Endothelial cell of hepatic sinusoid (primary cell): ENCODE data around the gene PI4KA.
"Not testable (repeated sequence)": the region's sequence is repeated elsewhere in the genome, so short reads cannot be mapped to it uniquely, and the experiment has no call there.

Source experiments
- in situ Hi-C: cut with HindIII; loops from 2 replicates; pipeline ENCODE4 v1.10.0; 2017; ENCODE audit warnings: low sequenced_read_pairs

Gene PI4KA

DNA sequence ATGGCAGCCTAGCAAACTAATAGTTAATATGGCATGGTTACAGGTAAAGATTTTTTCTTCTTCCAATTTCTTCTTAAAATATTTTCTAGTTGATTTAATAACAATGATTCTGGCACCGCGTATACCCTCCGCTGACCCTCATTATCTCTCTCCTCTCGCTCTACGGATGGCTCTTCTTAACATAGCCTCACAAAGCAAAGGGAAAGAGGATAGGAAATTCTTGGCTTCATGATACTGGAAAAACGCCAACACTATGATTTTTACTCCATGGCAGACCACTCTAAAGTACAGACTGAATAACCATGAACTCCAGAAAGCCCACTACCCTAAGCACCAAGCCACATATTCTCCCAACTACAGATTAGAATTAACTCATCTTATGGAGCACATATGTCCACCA lies 6.1 kb downstream of the PI4KA start:
- in situ Hi-C loops, result no loop called here

DNA sequence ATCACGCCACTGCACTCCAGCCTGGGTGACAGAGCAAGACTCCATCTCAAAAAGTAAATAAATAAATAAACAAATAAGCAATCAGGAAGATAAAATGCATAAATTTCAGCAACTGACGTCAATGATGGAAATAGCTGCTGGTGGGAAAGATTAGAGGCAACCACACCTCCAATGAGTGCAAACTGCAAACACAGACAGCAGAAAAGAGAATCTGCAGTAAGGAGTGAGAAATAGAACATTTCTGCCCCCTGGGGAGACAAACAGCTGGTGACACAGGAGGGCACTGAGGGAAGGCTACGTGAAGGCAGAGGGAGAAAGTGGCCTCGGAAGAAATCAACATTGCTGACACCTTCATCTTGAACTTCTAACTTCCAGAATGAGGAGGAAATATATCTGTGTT lies 6.5 kb downstream of the PI4KA start:
- in situ Hi-C loops, result no loop called here

DNA sequence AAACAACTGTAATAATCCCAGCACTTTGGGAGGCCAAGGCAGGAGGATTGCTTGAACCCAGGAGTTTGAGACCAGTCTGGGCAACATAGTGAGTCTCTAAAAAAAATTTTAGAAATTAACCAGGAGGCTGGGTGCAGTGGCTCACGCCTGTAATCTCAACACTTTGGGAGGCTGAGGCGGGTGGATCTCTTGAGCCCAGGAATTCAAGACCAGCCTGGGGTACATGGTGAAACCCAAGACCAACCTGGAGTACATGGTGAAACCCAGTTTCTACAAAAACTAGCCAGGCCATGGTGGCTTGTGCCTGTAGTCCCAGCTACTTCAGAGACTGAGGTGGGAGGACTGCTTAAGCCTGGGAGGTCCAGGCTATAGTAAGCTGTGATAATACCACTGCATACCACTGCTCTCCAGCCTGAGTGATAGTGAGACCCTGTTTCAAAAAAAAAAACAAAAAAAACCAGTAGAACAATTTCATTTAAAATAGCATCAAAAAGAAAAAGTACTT lies 11.2 kb downstream of the PI4KA start:
- in situ Hi-C loops, result no loop called here

DNA sequence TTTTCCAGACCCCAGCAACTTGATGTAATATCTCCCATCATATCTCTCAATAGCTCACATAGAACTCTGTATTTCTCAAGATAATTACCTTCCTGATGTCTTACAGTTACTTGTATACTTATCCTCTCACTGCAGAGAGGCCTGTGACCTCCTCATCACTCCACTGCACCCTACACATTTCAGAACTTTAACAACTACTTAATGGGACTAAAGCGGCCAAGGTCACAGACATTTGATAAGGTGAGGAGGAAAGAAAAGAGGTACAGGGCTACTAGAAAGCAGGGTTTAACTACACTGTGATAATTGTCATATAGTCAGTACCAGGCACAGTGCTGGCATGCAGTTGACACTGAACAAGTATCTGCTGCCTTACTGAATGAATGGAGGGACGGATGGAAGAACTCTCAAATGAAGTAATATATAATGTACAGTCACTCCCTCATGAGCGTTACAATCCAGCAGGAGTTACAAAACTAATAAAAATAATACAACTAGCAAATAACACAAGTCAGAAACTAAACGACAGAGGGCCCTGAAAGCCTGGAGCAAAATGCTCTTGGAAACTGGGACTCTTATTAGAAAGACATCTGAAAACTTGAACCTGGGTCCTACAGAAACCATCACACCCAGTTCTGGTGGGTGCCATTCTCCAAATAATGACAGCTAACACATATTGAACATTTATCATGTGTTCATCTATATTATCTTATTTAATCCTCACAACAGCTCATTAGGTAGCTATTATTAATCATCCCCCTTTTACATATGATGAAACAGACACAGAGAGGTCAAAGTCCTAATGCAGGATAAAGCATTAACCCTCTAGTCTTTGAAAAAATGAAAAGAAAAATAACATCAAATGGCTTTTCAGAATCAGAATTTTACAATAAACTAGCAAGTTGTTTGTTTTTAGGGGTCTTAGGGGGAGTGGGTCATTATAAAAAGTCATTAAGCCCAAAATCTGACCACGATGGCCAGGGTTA lies 14.3 kb downstream of the PI4KA start:
- in situ Hi-C loops, result no loop called here

- in situ Hi-C loops, result no loop called here
Measured at GRCh38 chr22:20843501-20843900, 15.1 kb downstream of the PI4KA start.

DNA sequence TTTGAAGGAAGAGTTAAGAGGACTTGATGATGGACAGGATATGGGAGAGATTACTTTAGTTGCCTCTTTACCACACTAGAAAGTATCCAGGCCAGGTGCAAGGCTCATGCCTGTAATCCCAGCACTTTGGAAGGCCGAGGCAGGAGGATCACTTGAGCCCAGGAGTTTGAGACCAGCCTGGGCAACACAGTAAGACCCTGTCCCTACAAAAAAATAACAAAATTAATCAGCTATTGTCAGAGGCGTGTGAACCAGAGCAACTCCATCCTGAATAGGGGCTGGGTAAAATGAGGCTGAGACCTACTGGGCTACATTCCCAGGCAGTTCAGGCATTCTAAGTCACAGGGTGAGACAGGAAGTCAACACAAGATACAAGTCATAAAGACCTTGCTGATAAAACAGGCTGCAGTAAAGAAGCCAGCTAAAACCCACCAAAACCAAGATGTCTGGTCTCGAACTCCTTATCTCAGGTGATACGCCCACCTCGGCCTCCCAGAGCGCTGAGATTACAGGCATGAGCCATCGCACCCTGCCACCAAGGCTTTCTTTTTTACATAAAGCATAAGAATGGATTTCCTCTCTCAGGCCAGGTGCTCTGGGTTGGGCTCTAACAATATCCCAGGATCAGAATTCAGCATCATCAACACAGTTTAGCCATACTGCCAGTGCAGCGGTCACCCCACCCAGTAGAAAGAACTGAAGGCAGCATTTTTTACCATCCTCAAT lies 17.8 kb downstream of the PI4KA start:
- in situ Hi-C loops, result no loop called here

- in situ Hi-C loops, result no loop called here
Measured at GRCh38 chr22:20839837-20840645, 18.6 kb downstream of the PI4KA start.

DNA sequence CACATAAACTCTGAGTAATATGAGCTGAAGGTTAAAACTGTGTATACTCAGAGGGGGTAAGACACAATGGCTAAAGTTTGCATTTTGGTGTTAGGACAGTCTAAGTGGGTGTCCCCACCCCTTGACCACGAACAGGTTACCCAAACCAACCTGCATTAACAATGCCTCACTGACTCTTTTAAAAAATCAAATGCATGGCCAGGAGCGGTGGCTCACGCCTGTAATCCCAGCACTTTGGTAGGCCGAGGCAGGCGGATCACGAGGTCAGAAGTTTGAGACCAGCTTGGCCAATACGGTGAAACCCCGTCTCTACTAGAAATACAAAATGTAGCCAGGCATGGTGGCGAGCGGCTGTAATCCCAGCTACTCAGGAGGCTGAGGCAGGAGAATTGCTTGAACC lies 19.3 kb downstream of the PI4KA start:
- in situ Hi-C loops, result not testable (repeated sequence)

- in situ Hi-C loops, result no loop called here
Measured at GRCh38 chr22:20836987-20837823, 21.4 kb downstream of the PI4KA start.

GRCh38 chr22:20834725-20835124 lies 23.9 kb downstream of the PI4KA start:
- in situ Hi-C loops, result no loop called here

DNA sequence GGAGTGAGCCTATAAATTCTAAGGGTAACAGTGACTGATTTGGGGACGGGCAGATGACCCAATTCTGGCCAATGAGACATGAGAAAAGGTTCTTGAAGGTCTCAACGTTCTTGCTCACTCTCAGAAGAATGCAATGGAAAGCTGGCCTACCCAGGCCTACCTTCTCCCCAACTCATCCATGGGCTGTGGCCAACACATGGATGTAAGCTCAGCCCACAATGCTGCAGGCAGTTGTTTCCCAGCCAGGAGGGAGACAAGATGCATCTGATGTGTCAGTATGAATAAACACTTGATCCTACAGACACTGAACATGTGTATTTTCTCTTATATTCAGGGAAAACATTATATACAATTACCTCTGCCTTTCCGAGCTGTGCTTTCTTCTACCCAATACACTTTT lies 24.4 kb downstream of the PI4KA start:
- in situ Hi-C loops, result no loop called here

DNA sequence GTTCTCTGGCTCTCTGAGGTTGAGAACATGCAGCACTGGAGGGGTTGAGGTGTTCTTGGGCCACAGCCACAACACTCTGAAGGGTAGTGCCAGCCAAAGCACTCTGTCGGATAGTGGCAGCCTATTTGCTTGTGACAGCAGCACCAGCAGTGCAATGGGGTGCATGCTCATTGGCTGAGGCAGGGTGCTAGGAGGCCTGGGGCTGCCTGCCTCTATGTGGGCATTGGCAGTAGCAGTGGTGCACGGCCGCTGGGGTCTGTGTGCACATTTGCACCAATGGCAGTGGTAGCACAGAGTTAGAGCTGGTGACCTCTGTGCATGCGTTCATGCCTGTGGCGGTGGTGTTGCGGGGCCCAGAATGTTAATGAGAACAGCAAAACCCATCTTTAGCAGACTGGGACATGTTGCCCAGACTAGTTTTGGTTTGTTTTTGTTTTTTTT lies 25.4 kb downstream of the PI4KA start:
- in situ Hi-C loops, result no loop called here

GRCh38 chr22:20829491-20830134 lies 29.0 kb downstream of the PI4KA start:
- in situ Hi-C loops, result no loop called here

- in situ Hi-C loops, result not testable (repeated sequence)
Measured at GRCh38 chr22:20826373-20827152, 32.0 kb downstream of the PI4KA start.

DNA sequence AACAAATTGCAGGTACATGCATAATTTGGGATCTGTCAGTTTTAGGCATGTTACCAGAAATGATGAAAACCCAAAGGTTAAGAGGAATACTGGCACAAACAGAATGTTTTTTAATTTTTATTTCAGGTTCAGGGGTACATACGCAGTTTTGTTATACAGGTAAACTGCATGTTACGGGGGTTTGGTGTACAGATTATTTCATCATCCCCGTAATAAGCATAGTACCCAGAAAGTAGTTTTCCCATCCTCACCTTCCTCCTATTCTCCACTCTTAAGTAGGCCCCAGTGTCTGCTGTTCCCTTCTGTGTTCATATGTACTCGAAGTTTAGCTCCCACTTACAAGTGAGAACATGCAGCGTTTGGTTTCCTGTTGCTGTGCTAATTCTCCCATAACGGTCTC lies 33.0 kb downstream of the PI4KA start:
- in situ Hi-C loops, result no loop called here

DNA sequence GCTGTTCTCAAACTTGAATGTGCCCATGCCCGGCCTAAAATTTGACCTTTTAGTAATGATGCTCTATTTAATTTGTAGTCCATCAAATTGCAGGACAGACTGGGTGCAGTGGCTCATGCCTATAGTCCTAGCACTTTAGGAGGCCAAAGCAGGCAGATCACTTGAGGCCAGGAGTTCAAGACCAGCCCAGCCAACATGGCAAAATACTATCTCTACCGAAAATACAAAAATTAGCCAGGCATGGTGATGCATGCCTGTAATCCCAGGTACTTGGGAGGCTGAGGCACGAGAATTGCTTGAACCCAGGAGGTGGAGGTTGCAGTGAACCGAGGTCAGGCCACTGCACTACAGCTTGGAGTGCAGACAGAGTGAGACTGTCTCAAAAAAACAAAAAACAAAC lies 33.4 kb downstream of the PI4KA start:
- in situ Hi-C loops, result not testable (repeated sequence)

GRCh38 chr22:20823264-20823663 lies 35.3 kb downstream of the PI4KA start:
- in situ Hi-C loops, result no loop called here

- in situ Hi-C loops, result no loop called here
Measured at GRCh38 chr22:20822240-20822639, 36.4 kb downstream of the PI4KA start.
